ENCODE data around the gene PBRM1.
"Not testable (repeated sequence)": the region's sequence is repeated elsewhere in the genome, so short reads cannot be mapped to it uniquely, and the experiment has no call there.

PBRM1 gene

GRCh38 chr3:52704611-52705437, 19.1 kb upstream of the PBRM1 start:
- DNase-seq = peak in 1 of 2 experiments; percentile 23

- DNase-seq = no peak
These were observed 17.6 kb upstream of the PBRM1 start for GRCh38 chr3:52703341-52703740.

- no peak for DNase-seq
These were observed 11.9 kb upstream of the PBRM1 start for GRCh38 chr3:52697632-52697965.

GRCh38 chr3:52696830-52697631, 11.3 kb upstream of the PBRM1 start:
- DNase-seq = no peak

- DNase-seq = no peak
These were observed 10.3 kb upstream of the PBRM1 start for GRCh38 chr3:52695798-52696671.

GRCh38 chr3:52694528-52695189, 8.9 kb upstream of the PBRM1 start:
- no peak for DNase-seq

GRCh38 chr3:52693071-52693470, 7.4 kb upstream of the PBRM1 start:
- no peak for DNase-seq

- DNase-seq = no peak
These were observed 4.8 kb upstream of the PBRM1 start for GRCh38 chr3:52690560-52690959.

- DNase-seq = no peak
These were observed 3.4 kb upstream of the PBRM1 start for GRCh38 chr3:52689151-52689550.

GRCh38 chr3:52688266-52688665, 2.6 kb upstream of the PBRM1 start:
- no peak for DNase-seq

- DNase-seq = peak; percentile 75 to 78
These were observed 416 bp downstream of the PBRM1 start for GRCh38 chr3:52685285-52685708.

GRCh38 chr3:52684184-52684583, 1.5 kb downstream of the PBRM1 start:
- DNase-seq = no peak

GRCh38 chr3:52683611-52684010, 2.1 kb downstream of the PBRM1 start:
- no peak for DNase-seq

GRCh38 chr3:52682016-52682415, 3.7 kb downstream of the PBRM1 start:
- DNase-seq = peak; percentile 23 to 32

GRCh38 chr3:52681596-52681995, 4.1 kb downstream of the PBRM1 start:
- peak; percentile 27 to 44 for DNase-seq

GRCh38 chr3:52679811-52680210, 5.9 kb downstream of the PBRM1 start:
- no peak for DNase-seq

- no peak for DNase-seq
These were observed 6.5 kb downstream of the PBRM1 start for GRCh38 chr3:52679199-52679538.

- DNase-seq = no peak
These were observed 7.2 kb downstream of the PBRM1 start for GRCh38 chr3:52678265-52679198.

GRCh38 chr3:52676201-52676600, 9.5 kb downstream of the PBRM1 start:
- DNase-seq = not testable (repeated sequence)

- no peak for DNase-seq
These were observed 14.0 kb downstream of the PBRM1 start for GRCh38 chr3:52671676-52672075.
